ENCODE results near the gene DCK.

Gene DCK

GRCh38 chr4:71074452-71075299, 81.2 kb downstream of the DCK start:
- Histone ChIP-seq H3K4me3 (ENCODE audit: low read length) (no peak overlapping the region), H2AFZ (ENCODE audit: low read depth, low read length) (no peak overlapping the region), H3K36me3 (ENCODE audit: insufficient read depth, low read length) (no peaks in the 10 kb centered on the region), H3K4me1 (ENCODE audit: insufficient read depth, low read length) (no peaks in the 10 kb centered on the region), H3K27me3 (ENCODE audit: insufficient read depth, low read length) (peaks cover 2% of the 10 kb centered on the region), H3K9me3 (ENCODE audit: low read length) (no peaks in the 10 kb centered on the region)
